ENCODE measurements around the gene DACT2.
"Not testable (repeated sequence)": the region's sequence is repeated elsewhere in the genome, so short reads cannot be mapped to it uniquely, and the experiment has no call there.

Gene DACT2

DNA sequence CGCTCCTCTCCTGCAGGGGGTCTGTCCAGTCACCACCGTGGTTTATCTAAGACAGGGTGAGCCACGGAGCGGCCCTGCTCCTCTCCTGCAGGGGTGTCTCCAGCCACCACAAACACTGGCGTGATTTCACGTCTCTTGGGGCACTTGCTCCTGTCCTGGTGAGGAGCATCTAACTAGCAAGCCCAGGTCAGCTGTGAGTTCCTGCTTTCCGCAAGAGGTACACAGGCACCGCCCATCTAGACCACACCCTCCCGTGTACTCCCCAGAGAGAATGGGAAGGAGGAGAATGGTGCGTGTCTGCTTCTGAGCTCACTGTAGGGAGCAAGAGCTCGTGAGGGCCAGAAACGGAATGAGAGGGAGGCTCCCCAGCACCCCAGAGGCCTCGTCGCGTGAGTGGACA lies 40.7 kb downstream of the DACT2 start:
- no peak for DNase-seq

DNA sequence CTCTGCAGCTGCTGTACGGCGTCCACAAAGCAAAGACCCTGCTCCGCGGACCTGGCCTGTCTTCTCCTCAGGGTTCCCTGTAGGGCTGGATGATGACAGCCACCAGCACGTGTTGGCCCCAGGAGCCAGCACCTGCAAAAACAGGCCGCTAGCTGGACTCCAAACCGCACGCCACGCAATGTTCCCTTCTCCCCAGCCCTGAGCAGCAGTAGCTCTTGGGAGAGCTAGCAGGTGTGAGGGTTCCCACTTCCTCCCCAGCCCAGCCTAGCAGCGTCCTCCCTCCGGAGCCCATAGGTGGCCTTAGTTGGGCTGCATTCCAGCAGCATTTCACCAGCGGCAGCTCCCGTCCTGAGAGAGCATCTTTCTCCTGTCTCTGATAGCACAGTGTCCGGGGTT lies 42.3 kb downstream of the DACT2 start:
- no peak for DNase-seq

GRCh38 chr6:168276576-168277273 lies 42.9 kb downstream of the DACT2 start:
- DNase-seq, result no peak

DNA sequence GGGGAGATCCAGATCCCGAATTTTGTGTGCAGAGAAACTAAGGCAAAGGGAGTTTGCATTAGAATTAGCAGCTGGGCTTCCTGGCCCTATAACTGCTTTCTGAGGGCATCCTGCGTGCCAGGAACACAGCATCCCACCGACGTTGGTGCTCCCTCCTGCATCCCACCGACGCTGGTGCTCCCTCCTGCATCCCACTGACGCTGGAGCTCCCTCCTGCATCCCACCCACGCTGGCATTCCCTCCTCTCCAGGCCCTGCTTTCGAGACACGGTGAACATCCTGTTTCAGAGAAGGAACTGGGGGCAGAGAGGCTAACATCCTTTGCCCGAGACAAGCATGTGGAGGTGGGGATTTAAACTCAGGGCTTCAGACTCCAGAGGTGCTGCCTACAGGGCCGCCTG lies 44.4 kb downstream of the DACT2 start:
- DNase-seq, result no peak

DNA sequence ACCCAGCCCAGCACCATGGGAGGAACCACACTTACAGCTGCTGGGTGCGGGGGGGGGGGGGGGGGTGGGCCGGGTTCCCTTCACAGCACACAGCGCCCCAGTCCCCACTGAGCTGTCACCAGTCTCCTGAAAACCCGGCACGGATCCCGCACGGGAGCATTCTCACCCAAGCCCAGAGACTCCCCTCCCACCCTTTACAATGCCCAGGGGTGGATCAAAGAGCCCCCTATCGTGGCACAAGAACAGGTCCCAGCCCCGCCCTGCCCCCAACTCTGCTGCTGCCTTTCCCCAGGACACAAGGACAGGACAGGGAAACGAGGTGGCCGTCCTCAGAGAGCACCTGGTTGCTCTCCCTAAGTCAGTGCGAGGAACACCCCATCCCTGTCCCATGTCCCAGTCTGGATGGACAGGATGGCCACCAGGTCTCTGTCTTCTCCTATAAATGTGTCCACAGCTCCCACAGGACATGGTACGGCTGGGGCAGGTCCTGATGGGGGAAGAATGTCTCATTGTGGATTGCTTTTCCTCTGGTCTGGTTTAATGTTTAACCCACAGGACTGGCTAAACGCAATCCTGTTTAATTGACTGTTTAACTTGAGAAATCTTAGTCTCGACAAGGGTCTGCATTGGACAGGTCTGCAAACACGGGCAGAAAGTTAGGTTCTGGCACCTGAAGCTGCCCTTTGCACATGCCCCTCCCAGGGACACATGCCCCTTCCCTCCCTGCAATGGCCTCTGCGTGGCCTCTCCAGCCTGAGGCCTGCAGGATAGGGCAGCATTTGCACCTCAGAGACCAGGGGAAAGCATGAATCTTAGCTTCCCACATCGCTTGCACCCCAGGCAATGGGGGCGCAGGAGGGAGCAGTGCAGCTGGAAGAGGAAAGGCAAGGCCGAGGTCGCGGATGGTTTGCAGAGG lies 45.3 kb downstream of the DACT2 start:
- no peak for DNase-seq

DNA sequence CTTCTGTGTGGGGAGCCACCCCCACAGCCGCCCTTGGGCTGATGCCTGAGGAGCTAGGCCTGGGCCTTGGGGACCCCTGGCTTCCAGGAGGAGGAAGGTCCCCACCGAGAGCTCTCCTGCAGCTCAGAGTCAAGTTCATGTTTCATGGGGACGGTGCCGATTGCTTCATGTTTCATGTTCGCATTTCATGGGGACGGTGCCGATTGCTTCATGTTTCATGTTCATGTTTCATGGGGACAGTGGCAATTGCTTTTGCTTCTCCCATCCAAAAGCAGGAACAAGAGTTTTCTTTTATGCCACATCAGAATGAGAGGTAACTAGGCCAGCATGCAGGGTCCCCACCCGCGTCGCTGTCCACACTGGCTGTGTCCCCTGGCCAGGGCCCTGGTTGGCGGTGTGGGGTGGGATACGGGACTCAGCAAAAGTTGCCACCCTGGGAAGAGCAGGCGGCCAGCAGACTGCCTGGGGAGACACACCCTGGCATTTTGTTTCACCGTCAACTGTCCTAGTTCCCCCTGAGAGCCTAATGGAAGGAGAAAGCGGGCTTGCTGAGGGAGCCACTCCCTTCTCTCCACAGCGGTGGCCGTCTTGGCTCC lies 46.0 kb downstream of the DACT2 start:
- no peak for DNase-seq

DNA sequence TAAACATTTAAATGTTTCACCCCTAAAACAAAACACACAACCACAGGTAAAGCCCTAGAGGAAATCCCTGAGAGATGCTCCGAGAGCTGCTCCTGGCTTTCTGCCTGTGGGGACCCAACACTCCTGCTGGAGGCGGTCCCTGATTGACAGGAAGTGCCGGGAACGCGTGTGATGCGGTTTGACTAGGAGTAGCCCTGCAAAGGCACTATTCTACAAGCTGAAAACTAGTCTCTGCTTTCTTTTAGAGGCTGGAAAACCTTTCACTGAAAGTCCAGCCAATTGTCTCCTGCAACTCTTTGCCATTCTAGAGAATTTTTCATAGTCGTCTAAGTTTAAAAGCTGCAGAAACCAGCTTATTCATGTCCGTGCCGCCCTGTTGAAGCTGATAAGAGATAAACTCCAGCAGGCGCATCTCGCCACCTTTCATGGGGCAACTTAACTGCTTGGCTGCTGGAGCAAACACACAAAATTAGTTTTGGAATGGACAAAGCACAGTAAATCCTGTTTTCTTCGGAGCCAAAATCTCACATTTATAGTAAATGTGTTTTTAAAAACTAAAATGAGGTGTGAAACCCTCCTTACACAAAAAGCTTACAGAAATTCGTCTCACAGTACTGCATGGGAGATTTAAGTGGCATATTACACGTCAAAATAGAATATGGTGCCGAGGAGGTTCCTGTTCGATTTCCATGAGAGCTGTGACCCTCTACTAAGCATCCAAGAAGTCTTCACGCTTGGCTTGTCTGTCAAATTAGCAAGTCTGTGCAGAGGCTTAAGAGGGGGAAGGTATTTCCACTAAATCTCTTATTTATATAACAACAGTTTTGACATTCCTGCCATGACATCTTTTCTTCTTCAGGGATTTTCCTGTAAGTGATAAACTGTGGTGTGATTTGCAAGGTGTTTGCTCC lies 46.9 kb downstream of the DACT2 start:
- no peak for DNase-seq

GRCh38 chr6:168270274-168271172 lies 49.1 kb downstream of the DACT2 start:
- DNase-seq, result no peak

DNA sequence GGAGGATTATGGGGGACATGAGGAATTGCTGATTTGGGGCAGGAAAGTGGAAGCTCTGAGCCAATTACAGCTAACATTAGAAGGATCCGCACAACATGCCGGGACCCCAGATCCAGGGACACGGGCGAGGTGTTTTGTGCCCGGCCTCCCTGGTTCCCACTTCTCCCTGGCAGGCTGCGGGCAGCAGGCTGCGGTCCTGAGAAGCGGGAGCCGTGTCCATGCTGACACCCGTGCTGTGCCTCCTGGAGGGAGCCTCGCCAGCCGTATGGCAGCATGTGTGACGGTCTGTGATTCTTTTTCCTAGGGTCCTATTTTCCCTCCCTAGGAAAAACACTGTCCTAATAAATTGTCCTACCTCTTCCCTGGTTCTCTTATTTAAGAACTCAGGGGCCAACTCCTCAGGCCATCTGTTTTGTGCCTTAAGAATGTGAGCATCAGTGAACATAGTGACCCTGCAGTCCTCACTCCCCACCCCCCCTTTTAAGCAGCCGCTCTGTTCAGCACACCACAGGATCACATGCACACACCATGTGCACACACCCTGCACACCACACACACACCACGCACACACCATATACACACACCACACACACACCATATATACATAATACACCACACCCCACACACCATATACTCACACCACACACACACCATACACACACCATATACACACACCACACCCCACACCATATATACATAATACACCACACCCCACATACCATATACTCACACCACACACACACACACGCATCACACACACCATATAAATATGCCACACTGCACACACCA lies 49.9 kb downstream of the DACT2 start:
- DNase-seq, result no peak

DNA sequence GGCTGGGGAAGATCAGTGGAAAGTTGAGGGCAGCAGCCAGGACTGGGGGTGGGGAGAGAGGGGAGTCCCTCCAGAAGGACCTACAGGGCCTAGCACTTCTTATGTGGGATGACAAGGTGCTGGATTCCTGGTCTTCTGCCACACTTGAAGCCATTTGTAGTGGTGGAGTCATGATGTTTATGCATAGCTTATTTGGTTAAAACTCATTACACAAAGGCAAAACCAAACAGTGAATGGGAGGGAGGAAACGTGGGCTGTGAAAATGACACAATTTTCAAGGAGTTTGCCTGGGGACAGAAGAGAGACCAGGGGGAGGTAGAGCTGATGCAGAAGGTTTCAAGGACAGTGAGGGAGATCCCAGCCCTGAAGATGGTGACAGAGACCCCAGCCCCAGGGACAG lies 50.8 kb downstream of the DACT2 start:
- no peak for DNase-seq

GRCh38 chr6:168267779-168268178 lies 51.8 kb downstream of the DACT2 start:
- not testable (repeated sequence) for DNase-seq

DNA sequence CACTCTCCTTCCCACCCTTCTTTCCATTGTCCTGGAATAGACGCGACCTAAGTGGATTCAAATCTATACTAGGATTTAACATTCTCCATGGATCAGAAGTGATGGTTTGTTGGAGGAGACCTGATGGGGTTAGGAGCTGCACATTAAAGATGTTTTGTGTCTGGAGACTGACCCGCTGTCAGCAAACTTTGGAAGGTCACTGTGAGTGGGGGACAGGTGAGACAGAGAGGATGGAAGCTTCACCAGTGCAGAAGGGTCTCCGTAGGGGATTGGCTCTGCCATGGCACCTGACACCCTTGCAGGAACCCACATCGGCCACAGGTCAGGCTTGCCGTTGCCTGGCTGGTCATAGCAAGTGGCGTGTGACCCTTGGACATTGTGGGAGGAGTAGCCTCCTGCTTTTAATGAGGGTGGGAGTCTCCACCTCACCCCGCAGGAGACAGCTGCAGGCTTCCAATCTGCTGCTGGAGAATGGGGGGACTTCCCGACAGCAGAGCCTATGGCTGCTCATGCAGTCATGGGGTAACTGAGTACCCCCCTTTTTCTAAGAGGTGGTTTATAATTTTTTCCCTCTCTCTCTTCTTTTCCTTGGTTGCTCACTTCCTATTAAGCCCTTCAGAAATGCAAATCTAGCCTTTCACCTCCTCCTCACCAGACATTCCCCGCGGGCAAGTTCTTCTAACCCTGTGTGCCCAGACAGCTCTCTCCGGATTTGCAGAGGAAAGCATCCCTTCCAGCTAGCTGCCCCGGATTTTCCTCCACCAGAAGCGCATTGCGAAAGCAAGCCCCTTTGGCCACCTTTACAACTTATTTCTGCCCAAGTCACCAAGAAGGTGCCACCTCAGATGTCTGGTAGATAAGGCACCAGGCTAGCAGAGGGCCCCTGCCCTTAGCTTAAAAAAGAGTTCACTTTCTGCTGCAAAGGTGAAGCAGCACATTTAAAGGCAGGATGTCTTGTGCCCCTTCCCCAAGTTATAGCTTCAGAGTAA lies 53.5 kb downstream of the DACT2 start:
- no peak for DNase-seq

DNA sequence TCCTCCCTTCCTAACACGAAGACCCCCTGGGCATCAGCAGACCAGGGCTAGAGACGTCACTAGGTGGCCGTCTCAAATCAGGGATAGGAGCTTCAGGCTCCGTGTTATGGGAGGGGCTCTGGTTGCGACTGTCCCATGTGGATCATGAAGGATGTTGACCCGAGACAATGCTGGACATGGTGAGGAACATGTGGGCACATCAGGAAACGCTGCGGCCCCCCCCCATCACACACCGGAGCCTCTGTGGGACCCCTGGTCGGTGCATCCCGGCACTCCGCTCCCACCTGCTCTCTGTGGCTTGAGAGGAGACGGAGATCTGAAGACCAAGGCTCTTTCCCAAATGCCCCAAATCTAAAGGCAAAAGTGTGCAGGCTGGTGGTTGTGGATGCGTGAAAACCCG lies 54.2 kb downstream of the DACT2 start:
- no peak for DNase-seq

GRCh38 chr6:168264593-168265335 lies 54.8 kb downstream of the DACT2 start:
- no peak for DNase-seq

- no peak for DNase-seq
Observed at GRCh38 chr6:168263351-168263905, 56.1 kb downstream of the DACT2 start.

DNA sequence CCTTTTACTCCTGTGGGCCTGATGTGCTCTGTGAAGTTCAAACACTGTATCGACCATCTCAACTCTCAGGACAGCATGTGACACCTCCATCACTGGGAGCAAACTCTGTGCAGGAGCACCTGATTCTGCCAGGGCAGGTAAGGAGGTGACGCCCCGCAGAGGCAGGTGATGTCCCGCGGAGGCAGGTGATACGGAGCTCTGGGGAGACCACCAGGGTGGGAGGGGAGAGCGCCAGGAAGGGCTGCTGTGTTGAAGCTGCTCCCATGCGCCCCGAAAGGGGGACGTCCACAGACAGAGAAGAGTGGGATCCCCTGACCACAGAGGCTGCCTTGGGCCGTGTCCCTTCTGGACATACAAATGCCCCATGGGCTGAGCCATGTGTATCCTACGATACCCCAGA lies 58.3 kb downstream of the DACT2 start:
- no peak for DNase-seq

- no peak for DNase-seq
Observed at GRCh38 chr6:168260420-168260987, 59.1 kb downstream of the DACT2 start.

- no peak for DNase-seq
Observed at GRCh38 chr6:168258795-168259194, 60.8 kb downstream of the DACT2 start.
